ENCODE results near the gene ROBO4.

ROBO4 gene

GRCh38 chr11:124877631-124877909 lies 20.1 kb downstream of the ROBO4 start:
- peaks cover 8% of the 10 kb centered on the region for H3K27me3 ChIP-seq (ENCODE audit: low read depth, low read length)
- H3K27ac ChIP-seq (ENCODE audit: low read length) = no peak overlapping the region
- H3K4me1 ChIP-seq (ENCODE audit: control insufficient read depth in 1 of 2, insufficient read depth in 2 of 2, low read length in 2 of 2) = peaks cover 0 to 10% of the 10 kb centered on the region in 2 donors
- no peaks in the 10 kb centered on the region for H3K36me3 ChIP-seq (ENCODE audit: control insufficient read depth in 1 of 2, insufficient read depth in 2 of 2, low read length in 2 of 2)
- H3K9me3 ChIP-seq (ENCODE audit: control insufficient read depth in 1 of 2, low read length in 2 of 2) = no peaks in the 10 kb centered on the region
- H3K4me3 ChIP-seq (ENCODE audit: low read depth in 1 of 2, low read length in 2 of 2) = peak overlapping the region; percentile 59 to 78

- H3K27me3 ChIP-seq (ENCODE audit: low read depth, low read length) = peaks cover 10% of the 10 kb centered on the region
- peak overlapping the region; percentile 59 to 78 for H3K4me3 ChIP-seq (ENCODE audit: low read depth in 1 of 2, low read length in 2 of 2)
- H3K9me3 ChIP-seq (ENCODE audit: control insufficient read depth in 1 of 2, low read length in 2 of 2) = no peaks in the 10 kb centered on the region
- peak overlapping the region; percentile 16 for H3K27ac ChIP-seq (ENCODE audit: low read length)
- H3K4me1 ChIP-seq (ENCODE audit: control insufficient read depth in 1 of 2, insufficient read depth in 2 of 2, low read length in 2 of 2) = peaks cover 0 to 10% of the 10 kb centered on the region in 2 donors
- H3K36me3 ChIP-seq (ENCODE audit: control insufficient read depth in 1 of 2, insufficient read depth in 2 of 2, low read length in 2 of 2) = no peaks in the 10 kb centered on the region
These were observed 20.6 kb downstream of the ROBO4 start for GRCh38 chr11:124876818-124877630.

- Histone ChIP-seq H3K27me3 (ENCODE audit: low read depth, low read length) (peaks cover 10% of the 10 kb centered on the region), H3K27ac (ENCODE audit: low read length) (peak overlapping the region; percentile 16), H3K9me3 (ENCODE audit: control insufficient read depth in 1 of 2, low read length in 2 of 2) (no peaks in the 10 kb centered on the region), H3K4me3 (ENCODE audit: low read depth in 1 of 2, low read length in 2 of 2) (peak overlapping the region; percentile 59 to 78), H3K36me3 (ENCODE audit: control insufficient read depth in 1 of 2, insufficient read depth in 2 of 2, low read length in 2 of 2) (no peaks in the 10 kb centered on the region), H3K4me1 (ENCODE audit: control insufficient read depth in 1 of 2, insufficient read depth in 2 of 2, low read length in 2 of 2) (peaks cover 0 to 10% of the 10 kb centered on the region in 2 donors)
These were observed 21.5 kb downstream of the ROBO4 start for GRCh38 chr11:124875943-124876817.

- H3K36me3 ChIP-seq (ENCODE audit: control insufficient read depth in 1 of 2, insufficient read depth in 2 of 2, low read length in 2 of 2) = no peaks in the 10 kb centered on the region
- H3K27me3 ChIP-seq (ENCODE audit: low read depth, low read length) = peaks cover 16% of the 10 kb centered on the region
- no peaks in the 10 kb centered on the region for H3K9me3 ChIP-seq (ENCODE audit: control insufficient read depth in 1 of 2, low read length in 2 of 2)
- peak overlapping the region; percentile 59 to 78 for H3K4me3 ChIP-seq (ENCODE audit: low read depth in 1 of 2, low read length in 2 of 2)
- H3K27ac ChIP-seq (ENCODE audit: low read length) = no peak overlapping the region
- peaks cover 0 to 10% of the 10 kb centered on the region in 2 donors for H3K4me1 ChIP-seq (ENCODE audit: control insufficient read depth in 1 of 2, insufficient read depth in 2 of 2, low read length in 2 of 2)
These were observed 22.3 kb downstream of the ROBO4 start for GRCh38 chr11:124875401-124875800.

- Histone ChIP-seq H3K27ac (ENCODE audit: low read length) (no peak overlapping the region), H3K4me1 (ENCODE audit: control insufficient read depth in 1 of 2, insufficient read depth in 2 of 2, low read length in 2 of 2) (peaks cover 0 to 10% of the 10 kb centered on the region in 2 donors), H3K36me3 (ENCODE audit: control insufficient read depth in 1 of 2, insufficient read depth in 2 of 2, low read length in 2 of 2) (no peaks in the 10 kb centered on the region), H3K9me3 (ENCODE audit: control insufficient read depth in 1 of 2, low read length in 2 of 2) (no peaks in the 10 kb centered on the region), H3K27me3 (ENCODE audit: low read depth, low read length) (peaks cover 22% of the 10 kb centered on the region), H3K4me3 (ENCODE audit: low read depth in 1 of 2, low read length in 2 of 2) (no peak overlapping the region)
These were observed 23.0 kb downstream of the ROBO4 start for GRCh38 chr11:124874571-124875255.

GRCh38 chr11:124873951-124874350 lies 23.7 kb downstream of the ROBO4 start:
- H3K9me3 ChIP-seq (ENCODE audit: control insufficient read depth in 1 of 2, low read length in 2 of 2) = no peaks in the 10 kb centered on the region
- peaks cover 30% of the 10 kb centered on the region for H3K27me3 ChIP-seq (ENCODE audit: low read depth, low read length)
- H3K4me1 ChIP-seq (ENCODE audit: control insufficient read depth in 1 of 2, insufficient read depth in 2 of 2, low read length in 2 of 2) = peaks cover under 1 to 10% of the 10 kb centered on the region in 2 donors
- H3K4me3 ChIP-seq (ENCODE audit: low read depth in 1 of 2, low read length in 2 of 2) = no peak overlapping the region
- no peak overlapping the region for H3K27ac ChIP-seq (ENCODE audit: low read length)
- H3K36me3 ChIP-seq (ENCODE audit: control insufficient read depth in 1 of 2, insufficient read depth in 2 of 2, low read length in 2 of 2) = no peaks in the 10 kb centered on the region

- H3K27me3 ChIP-seq (ENCODE audit: low read depth, low read length) = peaks cover 40% of the 10 kb centered on the region
- H3K27ac ChIP-seq (ENCODE audit: low read length) = no peak overlapping the region
- H3K9me3 ChIP-seq (ENCODE audit: control insufficient read depth in 1 of 2, low read length in 2 of 2) = no peaks in the 10 kb centered on the region
- no peak overlapping the region for H3K4me3 ChIP-seq (ENCODE audit: low read depth in 1 of 2, low read length in 2 of 2)
- H3K36me3 ChIP-seq (ENCODE audit: control insufficient read depth in 1 of 2, insufficient read depth in 2 of 2, low read length in 2 of 2) = no peaks in the 10 kb centered on the region
- H3K4me1 ChIP-seq (ENCODE audit: control insufficient read depth in 1 of 2, insufficient read depth in 2 of 2, low read length in 2 of 2) = peaks cover 5 to 10% of the 10 kb centered on the region in 2 donors
These were observed 24.9 kb downstream of the ROBO4 start for GRCh38 chr11:124872741-124873140.

- no peak overlapping the region for H3K4me3 ChIP-seq (ENCODE audit: low read depth in 1 of 2, low read length in 2 of 2)
- H3K4me1 ChIP-seq (ENCODE audit: control insufficient read depth in 1 of 2, insufficient read depth in 2 of 2, low read length in 2 of 2) = peaks cover 9% of the 10 kb centered on the region in 2 donors
- H3K36me3 ChIP-seq (ENCODE audit: control insufficient read depth in 1 of 2, insufficient read depth in 2 of 2, low read length in 2 of 2) = no peaks in the 10 kb centered on the region
- peaks cover 41% of the 10 kb centered on the region for H3K27me3 ChIP-seq (ENCODE audit: low read depth, low read length)
- H3K27ac ChIP-seq (ENCODE audit: low read length) = no peak overlapping the region
- no peaks in the 10 kb centered on the region for H3K9me3 ChIP-seq (ENCODE audit: control insufficient read depth in 1 of 2, low read length in 2 of 2)
These were observed 25.4 kb downstream of the ROBO4 start for GRCh38 chr11:124872280-124872679.

GRCh38 chr11:124870430-124870829 lies 27.2 kb downstream of the ROBO4 start:
- peaks cover 0 to 24% of the 10 kb centered on the region in 2 donors for H3K4me1 ChIP-seq (ENCODE audit: control insufficient read depth in 1 of 2, insufficient read depth in 2 of 2, low read length in 2 of 2)
- no peaks in the 10 kb centered on the region for H3K9me3 ChIP-seq (ENCODE audit: control insufficient read depth in 1 of 2, low read length in 2 of 2)
- H3K4me3 ChIP-seq (ENCODE audit: low read depth in 1 of 2, low read length in 2 of 2) = no peak overlapping the region
- no peak overlapping the region for H3K27ac ChIP-seq (ENCODE audit: low read length)
- H3K36me3 ChIP-seq (ENCODE audit: control insufficient read depth in 1 of 2, insufficient read depth in 2 of 2, low read length in 2 of 2) = no peaks in the 10 kb centered on the region
- H3K27me3 ChIP-seq (ENCODE audit: low read depth, low read length) = peaks cover 59% of the 10 kb centered on the region

- Histone ChIP-seq H3K36me3 (ENCODE audit: control insufficient read depth in 1 of 2, insufficient read depth in 2 of 2, low read length in 2 of 2) (no peaks in the 10 kb centered on the region), H3K27ac (ENCODE audit: low read length) (no peak overlapping the region), H3K27me3 (ENCODE audit: low read depth, low read length) (peaks cover 64% of the 10 kb centered on the region), H3K4me3 (ENCODE audit: low read depth in 1 of 2, low read length in 2 of 2) (no peak overlapping the region), H3K9me3 (ENCODE audit: control insufficient read depth in 1 of 2, low read length in 2 of 2) (no peaks in the 10 kb centered on the region), H3K4me1 (ENCODE audit: control insufficient read depth in 1 of 2, insufficient read depth in 2 of 2, low read length in 2 of 2) (peaks cover 0 to 29% of the 10 kb centered on the region in 2 donors)
These were observed 27.7 kb downstream of the ROBO4 start for GRCh38 chr11:124869856-124870387.

- Histone ChIP-seq H3K36me3 (ENCODE audit: control insufficient read depth in 1 of 2, insufficient read depth in 2 of 2, low read length in 2 of 2) (no peaks in the 10 kb centered on the region), H3K4me1 (ENCODE audit: control insufficient read depth in 1 of 2, insufficient read depth in 2 of 2, low read length in 2 of 2) (peaks cover 0 to 33% of the 10 kb centered on the region in 2 donors), H3K4me3 (ENCODE audit: low read depth in 1 of 2, low read length in 2 of 2) (no peak overlapping the region), H3K27me3 (ENCODE audit: low read depth, low read length) (peaks cover 70% of the 10 kb centered on the region), H3K27ac (ENCODE audit: low read length) (no peak overlapping the region), H3K9me3 (ENCODE audit: control insufficient read depth in 1 of 2, low read length in 2 of 2) (no peaks in the 10 kb centered on the region)
These were observed 28.3 kb downstream of the ROBO4 start for GRCh38 chr11:124869331-124869730.
